Cardiac muscle cell (in vitro differentiated cells and primary cell): ENCODE data around the gene DDX60. TPM values are rescaled to one million over a fixed set of nuclear protein-coding genes. Genes with fewer than 3 reads are reported as not detected.
"Not testable (repeated sequence)": the region's sequence is repeated elsewhere in the genome, so short reads cannot be mapped to it uniquely, and the experiment has no call there.

Experiments
- DNase-seq, 2 donors: peaks; one replicate each; pipeline versions ENCODE4 v3.0.0 to v3.0.0-alpha.2; 2010 to 2017; ENCODE audit warnings: low read depth in 1 of 2, low spot score in 1 of 2
- H3K27ac ChIP-seq: fragments of 200-600 bp; sonication (generic); 2 replicates; pipeline ENCODE4 v1.5.1; 2016
- H3K27me3 ChIP-seq: fragments of 200-600 bp; sonication (generic); 2 replicates; pipeline ENCODE4 v1.6.0; 2016; ENCODE audit warnings: control low read depth
- H3K36me3 ChIP-seq: fragments of 200-600 bp; sonication (generic); 2 replicates; pipeline ENCODE4 v1.5.1; 2016; ENCODE audit warnings: control low read depth
- H3K4me1 ChIP-seq: fragments of 200-600 bp; sonication (generic); 2 replicates; pipeline ENCODE4 v1.8.1; 2017; ENCODE audit warnings: low read depth, mild to moderate bottlenecking, mixed run types
- H3K4me3 ChIP-seq: fragments of 200-600 bp; sonication (generic); 2 replicates; pipeline ENCODE4 v1.5.1; 2016; ENCODE audit warnings: mild to moderate bottlenecking
- H3K9me3 ChIP-seq: fragments of 200-600 bp; sonication (generic); 2 replicates; pipeline ENCODE4 v1.5.1; 2017; ENCODE audit warnings: low read depth, mild to moderate bottlenecking, control low read depth
- polyA plus RNA-seq: library from polyadenylated mRNA; unstranded; fragments of >200 nt; fragmentation: Nextera tagmentation; extraction: Ambion mirVana; gene quantifications from 2 replicates; pipeline ENCODE4 v1.2.1, GENCODE V29; 2016
- total RNA-seq: library from RNA; depleted of rRNA; stranded (reverse); fragments of >200 nt; gene quantifications from 2 replicates; pipeline ENCODE4 v1.2.3, GENCODE V29; 2016
- TF ChIP-seq, protein P1 (sequence below): IDR thresholded peaks from 2 replicates; pipeline ENCODE4 v1.5.1; 2012; ENCODE audit warnings: low read depth, mild to moderate bottlenecking, low read length

The DDX60 gene
- total and polyA plus RNA-seq, 2 experiments from 2014 or later = 1.8 to 4.8 TPM

- no peak for DNase-seq
- Histone ChIP-seq H3K36me3 (no peaks in the 10 kb centered on the region), H3K4me1 (peaks cover 5% of the 10 kb centered on the region), H3K27me3 (no peaks in the 10 kb centered on the region), H3K4me3 (no peak overlapping the region), H3K27ac (no peak overlapping the region), H3K9me3 (no peaks in the 10 kb centered on the region)
- TF ChIP-seq, protein P1, sequence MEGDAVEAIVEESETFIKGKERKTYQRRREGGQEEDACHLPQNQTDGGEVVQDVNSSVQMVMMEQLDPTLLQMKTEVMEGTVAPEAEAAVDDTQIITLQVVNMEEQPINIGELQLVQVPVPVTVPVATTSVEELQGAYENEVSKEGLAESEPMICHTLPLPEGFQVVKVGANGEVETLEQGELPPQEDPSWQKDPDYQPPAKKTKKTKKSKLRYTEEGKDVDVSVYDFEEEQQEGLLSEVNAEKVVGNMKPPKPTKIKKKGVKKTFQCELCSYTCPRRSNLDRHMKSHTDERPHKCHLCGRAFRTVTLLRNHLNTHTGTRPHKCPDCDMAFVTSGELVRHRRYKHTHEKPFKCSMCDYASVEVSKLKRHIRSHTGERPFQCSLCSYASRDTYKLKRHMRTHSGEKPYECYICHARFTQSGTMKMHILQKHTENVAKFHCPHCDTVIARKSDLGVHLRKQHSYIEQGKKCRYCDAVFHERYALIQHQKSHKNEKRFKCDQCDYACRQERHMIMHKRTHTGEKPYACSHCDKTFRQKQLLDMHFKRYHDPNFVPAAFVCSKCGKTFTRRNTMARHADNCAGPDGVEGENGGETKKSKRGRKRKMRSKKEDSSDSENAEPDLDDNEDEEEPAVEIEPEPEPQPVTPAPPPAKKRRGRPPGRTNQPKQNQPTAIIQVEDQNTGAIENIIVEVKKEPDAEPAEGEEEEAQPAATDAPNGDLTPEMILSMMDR = no peak
These were observed 931 bp downstream of the DDX60 start for GRCh38 chr4:168317621-168318020.

GRCh38 chr4:168309781-168310180 lies 8.8 kb downstream of the DDX60 start:
- no peak overlapping the region for H3K4me3 ChIP-seq
- DNase-seq = peak; percentile 27 to 67
- TF ChIP-seq, protein P1 = no peak
- peak overlapping the region; percentile 81 for H3K27ac ChIP-seq
- H3K36me3 ChIP-seq = no peaks in the 10 kb centered on the region
- H3K4me1 ChIP-seq = peaks cover 14% of the 10 kb centered on the region
- no peaks in the 10 kb centered on the region for H3K27me3 ChIP-seq
- no peaks in the 10 kb centered on the region for H3K9me3 ChIP-seq

DNA sequence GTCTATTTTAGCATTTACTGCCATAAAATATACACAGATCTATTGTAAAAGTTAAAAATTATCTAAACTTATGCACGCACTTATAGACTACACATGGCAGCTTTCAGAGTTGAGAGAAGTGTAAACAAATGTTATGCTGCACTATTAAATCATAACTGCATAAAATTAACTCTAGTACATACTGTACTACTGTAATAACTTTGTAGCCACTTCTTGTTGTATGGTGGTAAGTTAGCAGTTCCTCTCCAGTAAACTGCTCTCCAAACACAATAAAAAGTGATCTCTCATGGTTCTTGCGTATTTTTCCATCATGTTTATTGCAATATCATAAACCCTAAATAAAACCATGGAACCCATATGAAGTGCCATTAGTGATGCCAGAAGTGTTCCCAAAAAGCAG lies 9.6 kb downstream of the DDX60 start:
- TF ChIP-seq, protein P1 = no peak
- no peak for DNase-seq
- Histone ChIP-seq H3K4me3 (no peak overlapping the region), H3K36me3 (no peaks in the 10 kb centered on the region), H3K27ac (peak overlapping the region; percentile 81), H3K9me3 (no peaks in the 10 kb centered on the region), H3K4me1 (peaks cover 20% of the 10 kb centered on the region), H3K27me3 (no peaks in the 10 kb centered on the region)

DNA sequence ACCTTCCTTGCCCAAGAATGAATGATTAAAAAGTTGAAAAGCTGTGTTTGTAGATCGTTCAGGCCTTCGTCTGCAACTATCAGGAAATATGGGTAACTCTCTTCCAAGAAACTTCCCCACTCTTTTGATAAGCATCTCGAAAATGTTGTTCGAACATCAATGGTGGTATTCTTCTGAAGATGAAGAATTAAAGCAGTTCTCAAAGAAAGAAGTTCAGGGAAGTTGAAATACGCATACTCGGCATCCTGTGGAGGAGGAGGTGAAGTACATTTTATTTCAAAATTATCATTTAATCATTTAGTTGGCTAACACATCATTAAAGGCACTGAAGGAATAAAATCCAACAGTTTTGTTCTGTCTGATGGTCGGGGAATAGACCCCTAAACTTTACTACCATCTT lies 12.1 kb downstream of the DDX60 start:
- no peaks in the 10 kb centered on the region for H3K27me3 ChIP-seq
- H3K36me3 ChIP-seq = no peaks in the 10 kb centered on the region
- no peak for DNase-seq
- no peak overlapping the region for H3K4me3 ChIP-seq
- no peak overlapping the region for H3K27ac ChIP-seq
- TF ChIP-seq, protein P1 = no peak
- no peaks in the 10 kb centered on the region for H3K9me3 ChIP-seq
- H3K4me1 ChIP-seq = peaks cover 34% of the 10 kb centered on the region

- TF ChIP-seq, protein P1 = no peak
- DNase-seq = peak in 1 of 2 donors; percentile 21
- peaks cover 34% of the 10 kb centered on the region for H3K4me1 ChIP-seq
- H3K27me3 ChIP-seq = no peaks in the 10 kb centered on the region
- H3K4me3 ChIP-seq = no peak overlapping the region
- no peak overlapping the region for H3K27ac ChIP-seq
- no peaks in the 10 kb centered on the region for H3K9me3 ChIP-seq
- no peaks in the 10 kb centered on the region for H3K36me3 ChIP-seq
These were observed 13.7 kb downstream of the DDX60 start for GRCh38 chr4:168304744-168305459.

DNA sequence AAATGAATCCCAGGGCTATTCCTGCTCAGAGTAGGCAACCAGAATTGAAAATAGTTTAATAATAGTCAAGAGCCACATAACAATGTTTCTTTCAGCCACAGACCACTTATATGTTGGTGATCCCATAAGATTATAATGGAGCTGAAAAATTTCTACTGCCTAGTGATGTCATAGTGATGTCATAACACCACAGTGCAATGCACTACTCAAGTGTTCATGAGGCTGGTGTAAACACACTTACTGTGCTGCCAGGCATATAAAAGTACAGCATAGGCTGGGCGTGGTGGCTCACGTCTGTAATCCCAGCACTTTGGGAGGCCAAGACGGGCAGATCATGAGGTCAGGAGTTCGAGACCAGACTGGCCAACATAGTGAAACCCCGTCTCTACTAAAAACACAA lies 15.1 kb downstream of the DDX60 start:
- not testable (repeated sequence) for DNase-seq, H3K9me3 ChIP-seq, H3K27ac ChIP-seq, H3K4me3 ChIP-seq, H3K36me3 ChIP-seq, H3K27me3 ChIP-seq
- peaks cover 22% of the 10 kb centered on the region for H3K4me1 ChIP-seq
